SK-N-SH treated with all-trans-retinoic acid at 6 μM for 48 hours (cell line): ENCODE data around the gene TCF3.

ENCODE experiments used
- ATAC-seq: fragments of 200-7000 bp; cut with Tn5 transposase; 3 replicates; pipeline ENCODE4 v1.9.1; 2020; ENCODE audit warnings: mild to moderate bottlenecking, moderate library complexity
- ARNTL ChIP-seq: fragments of 450-650 bp; formaldehyde crosslinking; IDR thresholded peaks from 2 replicates; pipeline ENCODE4 v1.5.0; 2020; ENCODE audit warnings: low read depth, mild to moderate bottlenecking, moderate library complexity, borderline replicate concordance
- BACH2 ChIP-seq: fragments of 250-450 bp; sonication (Bioruptor Pico); IDR thresholded peaks from 2 replicates; pipeline ENCODE4 v1.9.0; 2021; ENCODE audit warnings: mild to moderate bottlenecking, borderline replicate concordance
- CSDC2 ChIP-seq: fragments of 250-450 bp; sonication (Bioruptor Pico); IDR thresholded peaks from 2 replicates; pipeline ENCODE4 v1.5.0; 2020; ENCODE audit warnings: mild to moderate bottlenecking, moderate library complexity
- GLIS3 ChIP-seq: fragments of 250-450 bp; sonication (Bioruptor Pico); IDR thresholded peaks from 2 replicates; pipeline ENCODE4 v1.5.0; 2020; ENCODE audit warnings: mild to moderate bottlenecking, moderate library complexity
- OSR1 ChIP-seq: fragments of 250-450 bp; sonication (Bioruptor Pico); IDR thresholded peaks from 2 replicates; pipeline ENCODE4 v1.8.0; 2022; ENCODE audit warnings: moderate library complexity, mild to moderate bottlenecking, inconsistent platforms
- PPARA ChIP-seq: fragments of 250-450 bp; sonication (Bioruptor Pico); IDR thresholded peaks from 2 replicates; pipeline ENCODE4 v1.5.0; 2020; ENCODE audit warnings: mild to moderate bottlenecking, borderline replicate concordance
- RARB ChIP-seq: fragments of 250-450 bp; sonication (Bioruptor Pico); IDR thresholded peaks from 2 replicates; pipeline ENCODE4 v1.8.0; 2021; ENCODE audit warnings: mild to moderate bottlenecking, moderate library complexity
- TCF4 ChIP-seq: fragments of 250-450 bp; sonication (Bioruptor Pico); IDR thresholded peaks from 2 replicates; pipeline ENCODE4 v1.8.0; 2021; ENCODE audit warnings: mild to moderate bottlenecking, moderate library complexity, borderline replicate concordance
- TOX ChIP-seq: fragments of 250-450 bp; sonication (Bioruptor Pico); IDR thresholded peaks from 2 replicates; pipeline ENCODE4 v1.8.0; 2021; ENCODE audit warnings: mild to moderate bottlenecking, moderate library complexity, borderline replicate concordance
- ZC3H10 ChIP-seq: fragments of 250-450 bp; sonication (Bioruptor Pico); IDR thresholded peaks from 2 replicates; pipeline ENCODE4 v1.5.1; 2021; ENCODE audit warnings: mild to moderate bottlenecking, moderate library complexity
- ZFP3 ChIP-seq: fragments of 250-450 bp; sonication (Bioruptor Pico); IDR thresholded peaks from 2 replicates; pipeline ENCODE4 v1.5.0; 2020; ENCODE audit warnings: mild to moderate bottlenecking, moderate library complexity
- ZNF565 ChIP-seq: fragments of 450-650 bp; formaldehyde crosslinking; conservative IDR thresholded peaks from 2 replicates; pipeline ENCODE4 v1.5.0; 2020; ENCODE audit warnings: low read depth, mild to moderate bottlenecking, moderate library complexity
- ZNF8 ChIP-seq: fragments of 450-650 bp; formaldehyde crosslinking; IDR thresholded peaks from 2 replicates; pipeline ENCODE4 v1.5.0; 2020; ENCODE audit warnings: mild to moderate bottlenecking, moderate library complexity
- TF ChIP-seq, protein P1 (sequence below): fragments of 250-450 bp; sonication (Bioruptor Pico); IDR thresholded peaks from 2 replicates; pipeline ENCODE4 v1.8.0; 2020; ENCODE audit warnings: mild to moderate bottlenecking, moderate library complexity, borderline replicate concordance
- TF ChIP-seq, protein P2 (sequence below): fragments of 250-450 bp; sonication (Bioruptor Pico); IDR thresholded peaks from 2 replicates; pipeline ENCODE4 v1.8.0; 2021; ENCODE audit warnings: low read depth, mild to moderate bottlenecking, moderate library complexity, borderline replicate concordance
- TF ChIP-seq, protein P3 (sequence below): fragments of 250-450 bp; sonication (Bioruptor Pico); IDR thresholded peaks from 2 replicates; pipeline ENCODE4 v1.5.1; 2020; ENCODE audit warnings: low read depth, mild to moderate bottlenecking, moderate library complexity

TCF3 gene

DNA sequence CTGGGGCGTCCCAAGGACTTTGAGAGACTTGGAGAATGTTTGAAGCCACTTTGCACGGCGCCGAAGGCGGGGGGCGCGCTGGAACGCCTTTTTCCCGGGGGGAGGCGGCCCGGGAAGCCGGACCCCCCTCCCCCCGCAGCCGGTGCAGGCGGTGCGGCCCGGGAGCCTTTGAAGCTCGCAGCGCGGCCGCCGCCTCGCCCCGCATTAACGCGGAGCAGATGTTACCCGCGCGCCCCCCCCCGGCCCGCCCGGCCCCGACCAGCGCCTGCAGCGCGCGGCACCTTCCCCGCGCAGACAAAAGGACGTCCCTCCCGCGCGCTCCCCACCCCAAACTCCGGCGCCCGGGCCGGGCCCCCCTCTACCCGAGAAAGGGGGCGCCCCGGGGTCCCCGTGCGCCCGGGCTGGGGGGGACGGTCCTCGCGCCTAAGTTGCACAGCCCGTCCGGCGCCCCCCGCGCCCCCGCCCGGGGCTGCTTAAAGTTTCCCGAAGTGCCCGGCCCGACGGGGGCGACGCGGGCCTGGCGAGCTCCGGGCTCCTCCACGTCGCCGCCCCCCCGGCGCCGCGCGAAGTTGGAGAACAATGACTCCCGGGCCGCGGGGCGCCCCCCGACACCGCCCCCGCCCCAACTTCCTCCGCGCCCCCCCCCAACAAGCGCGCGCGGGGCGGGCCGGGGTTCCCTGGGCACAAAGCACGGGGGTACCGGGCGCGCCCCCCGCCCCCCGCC lies 685 bp downstream of the TCF3 start:
- TF ChIP-seq, protein P1, sequence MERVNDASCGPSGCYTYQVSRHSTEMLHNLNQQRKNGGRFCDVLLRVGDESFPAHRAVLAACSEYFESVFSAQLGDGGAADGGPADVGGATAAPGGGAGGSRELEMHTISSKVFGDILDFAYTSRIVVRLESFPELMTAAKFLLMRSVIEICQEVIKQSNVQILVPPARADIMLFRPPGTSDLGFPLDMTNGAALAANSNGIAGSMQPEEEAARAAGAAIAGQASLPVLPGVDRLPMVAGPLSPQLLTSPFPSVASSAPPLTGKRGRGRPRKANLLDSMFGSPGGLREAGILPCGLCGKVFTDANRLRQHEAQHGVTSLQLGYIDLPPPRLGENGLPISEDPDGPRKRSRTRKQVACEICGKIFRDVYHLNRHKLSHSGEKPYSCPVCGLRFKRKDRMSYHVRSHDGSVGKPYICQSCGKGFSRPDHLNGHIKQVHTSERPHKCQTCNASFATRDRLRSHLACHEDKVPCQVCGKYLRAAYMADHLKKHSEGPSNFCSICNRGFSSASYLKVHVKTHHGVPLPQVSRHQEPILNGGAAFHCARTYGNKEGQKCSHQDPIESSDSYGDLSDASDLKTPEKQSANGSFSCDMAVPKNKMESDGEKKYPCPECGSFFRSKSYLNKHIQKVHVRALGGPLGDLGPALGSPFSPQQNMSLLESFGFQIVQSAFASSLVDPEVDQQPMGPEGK (CRISPR knock-in tag) = peak; percentile 5; the same call in 1 of the 2 replicates
- TF ChIP-seq TCF4 (CRISPR knock-in tag) = no peak
- ATAC-seq = peak; percentile 18

DNA sequence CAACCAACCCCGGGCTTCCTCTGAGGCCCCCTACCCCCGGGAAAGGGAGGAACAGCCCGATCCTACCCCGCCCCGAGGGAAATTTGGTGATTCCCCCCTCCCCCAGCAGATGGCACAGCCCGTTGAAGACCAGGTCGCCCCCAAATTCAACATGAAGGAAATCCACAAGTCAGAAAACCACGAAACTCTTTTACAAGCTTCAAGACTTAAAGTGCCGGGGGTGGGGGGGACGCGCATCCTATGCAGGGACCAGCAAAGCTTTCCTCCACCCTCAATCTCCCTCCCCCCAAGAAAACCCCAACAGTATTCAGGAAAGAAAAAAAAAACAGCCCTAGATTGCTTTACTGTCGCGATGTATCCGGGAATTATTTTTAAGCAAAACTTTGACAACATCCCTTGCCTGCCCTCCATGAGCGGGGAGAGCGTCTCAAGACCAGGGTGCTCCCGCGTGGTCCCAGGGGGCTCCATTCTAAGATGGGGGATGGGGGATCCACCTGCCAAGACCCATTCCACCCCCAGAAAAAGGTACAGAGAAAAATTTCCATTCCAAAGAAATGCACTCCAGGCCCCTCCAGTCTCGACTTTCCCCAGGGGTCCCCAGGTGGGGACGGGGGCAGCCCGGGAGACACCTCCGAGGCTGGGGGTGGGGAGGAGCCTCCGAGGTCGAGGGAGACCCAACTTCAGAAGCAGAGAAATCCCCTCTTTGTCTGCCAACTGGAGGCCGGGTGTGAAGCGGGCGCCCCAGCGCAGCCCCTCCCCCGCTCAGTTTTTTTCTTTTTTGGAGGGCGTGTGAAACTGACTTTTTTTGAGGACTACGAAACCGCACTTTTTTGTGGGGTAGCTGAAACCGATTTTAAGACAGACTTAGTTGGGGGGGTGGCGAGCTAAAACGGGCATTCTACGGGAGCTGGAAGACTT lies 1.5 kb downstream of the TCF3 start:
- TF ChIP-seq, protein P2, sequence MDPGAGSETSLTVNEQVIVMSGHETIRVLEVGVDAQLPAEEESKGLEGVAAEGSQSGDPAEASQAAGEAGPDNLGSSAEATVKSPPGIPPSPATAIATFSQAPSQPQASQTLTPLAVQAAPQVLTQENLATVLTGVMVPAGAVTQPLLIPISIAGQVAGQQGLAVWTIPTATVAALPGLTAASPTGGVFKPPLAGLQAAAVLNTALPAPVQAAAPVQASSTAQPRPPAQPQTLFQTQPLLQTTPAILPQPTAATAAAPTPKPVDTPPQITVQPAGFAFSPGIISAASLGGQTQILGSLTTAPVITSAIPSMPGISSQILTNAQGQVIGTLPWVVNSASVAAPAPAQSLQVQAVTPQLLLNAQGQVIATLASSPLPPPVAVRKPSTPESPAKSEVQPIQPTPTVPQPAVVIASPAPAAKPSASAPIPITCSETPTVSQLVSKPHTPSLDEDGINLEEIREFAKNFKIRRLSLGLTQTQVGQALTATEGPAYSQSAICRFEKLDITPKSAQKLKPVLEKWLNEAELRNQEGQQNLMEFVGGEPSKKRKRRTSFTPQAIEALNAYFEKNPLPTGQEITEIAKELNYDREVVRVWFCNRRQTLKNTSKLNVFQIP = no peak
- TF ChIP-seq TOX (CRISPR knock-in tag) = no peak
- TF ChIP-seq, protein P1 (CRISPR knock-in tag) = peak; percentile 36; the same call in 1 of the 2 replicates
- TF ChIP-seq PPARA (CRISPR knock-in tag) = no peak
- TF ChIP-seq, protein P3, sequence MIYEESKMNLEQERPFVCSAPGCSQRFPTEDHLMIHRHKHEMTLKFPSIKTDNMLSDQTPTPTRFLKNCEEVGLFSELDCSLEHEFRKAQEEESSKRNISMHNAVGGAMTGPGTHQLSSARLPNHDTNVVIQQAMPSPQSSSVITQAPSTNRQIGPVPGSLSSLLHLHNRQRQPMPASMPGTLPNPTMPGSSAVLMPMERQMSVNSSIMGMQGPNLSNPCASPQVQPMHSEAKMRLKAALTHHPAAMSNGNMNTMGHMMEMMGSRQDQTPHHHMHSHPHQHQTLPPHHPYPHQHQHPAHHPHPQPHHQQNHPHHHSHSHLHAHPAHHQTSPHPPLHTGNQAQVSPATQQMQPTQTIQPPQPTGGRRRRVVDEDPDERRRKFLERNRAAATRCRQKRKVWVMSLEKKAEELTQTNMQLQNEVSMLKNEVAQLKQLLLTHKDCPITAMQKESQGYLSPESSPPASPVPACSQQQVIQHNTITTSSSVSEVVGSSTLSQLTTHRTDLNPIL (CRISPR knock-in tag) = no peak
- TF ChIP-seq GLIS3 (CRISPR knock-in tag) = no peak
- TF ChIP-seq BACH2 (CRISPR knock-in tag) = no peak
- ATAC-seq = no peak

DNA sequence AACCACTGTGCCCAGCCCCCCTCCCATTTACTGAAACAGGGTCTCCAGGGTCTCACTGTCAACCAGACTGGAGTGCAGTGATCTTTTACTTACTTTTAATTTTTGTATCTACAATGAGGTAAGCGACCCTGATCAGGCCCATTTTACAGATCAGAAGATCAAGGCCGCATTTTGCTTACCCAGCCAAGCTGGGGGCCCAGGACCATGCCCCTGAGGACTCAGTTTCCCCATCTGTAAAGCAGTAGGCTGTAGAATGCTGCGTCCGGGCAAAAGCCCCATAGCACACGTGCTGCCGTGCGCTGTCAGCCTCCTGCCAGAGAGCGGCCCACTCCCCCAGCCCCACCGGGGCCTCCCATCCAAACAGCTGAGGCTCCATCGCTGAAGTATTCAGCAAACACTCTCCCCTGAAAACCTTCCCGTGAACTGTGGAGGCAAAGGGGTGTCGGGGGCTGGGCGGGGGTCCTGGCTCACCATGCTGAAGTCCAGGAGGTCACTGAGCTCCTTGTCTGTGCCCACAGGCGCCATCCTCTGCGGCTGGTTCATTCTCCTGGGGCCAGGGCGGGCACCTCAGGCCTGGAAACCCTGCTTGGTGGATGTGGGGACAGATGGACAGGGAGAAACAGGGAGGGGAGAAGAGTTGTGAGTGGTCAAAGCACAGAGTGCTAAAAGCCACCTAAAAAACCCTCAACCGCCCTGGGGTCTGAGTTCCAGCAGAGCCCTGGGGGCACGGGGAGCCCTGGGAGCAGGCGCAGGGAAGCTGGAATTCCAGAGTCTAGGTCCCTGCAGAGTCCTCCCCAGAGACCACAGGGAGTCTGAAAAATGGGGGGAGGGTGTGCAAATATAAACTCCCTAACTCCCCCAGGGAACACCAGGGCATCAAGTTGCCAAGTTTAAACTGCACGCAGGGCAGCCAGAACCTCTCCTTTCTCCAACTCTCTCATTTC lies 2.4 kb downstream of the TCF3 start:
- no peak for TF ChIP-seq TOX (CRISPR knock-in tag)
- no peak for TF ChIP-seq BACH2 (CRISPR knock-in tag)
- no peak for TF ChIP-seq ZNF8 (CRISPR knock-in tag)
- TF ChIP-seq RARB (CRISPR knock-in tag) = no peak
- TF ChIP-seq ARNTL (CRISPR knock-in tag) = no peak
- no peak for TF ChIP-seq ZFP3 (CRISPR knock-in tag)
- TF ChIP-seq CSDC2 (CRISPR knock-in tag) = no peak
- no peak for ATAC-seq

DNA sequence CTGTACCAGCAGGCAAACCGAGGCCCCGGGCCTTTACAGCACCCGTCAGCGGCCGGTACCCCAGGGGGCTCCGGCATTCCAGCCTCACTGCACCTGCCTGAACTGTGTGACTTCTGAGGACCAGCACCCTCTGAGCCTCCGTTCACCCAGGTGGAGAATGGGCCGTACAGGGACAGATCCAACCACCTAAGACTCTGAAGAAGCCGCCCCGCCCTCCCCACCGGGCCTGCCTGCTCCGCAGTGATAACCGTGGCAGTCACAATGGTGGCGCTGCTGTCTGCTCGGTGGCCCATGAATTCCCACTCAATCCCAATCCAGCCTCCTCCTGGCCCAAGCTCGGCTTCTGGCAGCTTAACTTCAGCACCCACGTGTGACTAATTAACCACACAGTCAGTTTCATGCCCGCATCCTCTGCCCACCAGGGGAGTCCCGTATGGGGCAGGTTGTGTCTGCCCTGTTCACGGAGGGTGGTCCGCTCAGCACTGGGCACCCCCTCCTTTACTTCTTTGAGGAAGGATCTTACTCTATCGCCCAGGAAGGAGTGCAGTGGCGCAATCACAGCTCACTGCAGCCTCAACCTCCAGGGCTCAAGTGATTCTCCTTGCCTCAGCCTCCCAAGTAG lies 3.4 kb downstream of the TCF3 start:
- ATAC-seq = no peak
- TF ChIP-seq ZNF565 (CRISPR knock-in tag) (no peak), CSDC2 (CRISPR knock-in tag) (no peak), BACH2 (CRISPR knock-in tag) (no peak), OSR1 (CRISPR knock-in tag) (no peak), ZNF8 (CRISPR knock-in tag) (no peak), TCF4 (CRISPR knock-in tag) (no peak), RARB (CRISPR knock-in tag) (no peak), ZC3H10 (no peak)
- TF ChIP-seq, protein P3 (CRISPR knock-in tag) = no peak
- TF ChIP-seq, protein P2 = no peak
- TF ChIP-seq, protein P1 (CRISPR knock-in tag) = no peak
